H9 (cell line): ENCODE results near the gene TMEM39B. TPM values are rescaled to one million over a fixed set of nuclear protein-coding genes. Genes with fewer than 3 reads are reported as not detected.

Source experiments
- DNase-seq: peaks from one replicate; pipeline ENCODE4 v3.0.0-alpha.2; 2017
- H2AFZ ChIP-seq: one replicate; pipeline ENCODE4 v1.6.1; 2013; ENCODE audit warnings: mild to moderate bottlenecking, low read length, control low read depth, moderate library complexity
- H2AK5ac ChIP-seq: 2 replicates; pipeline ENCODE4 v1.6.1; 2013; ENCODE audit warnings: low read length, control low read depth, mixed read lengths; ENCODE audit not compliant: insufficient read length
- H2BK120ac ChIP-seq: one replicate; pipeline ENCODE4 v1.6.1; 2013; ENCODE audit warnings: low read depth, mild to moderate bottlenecking, low read length, control low read depth, inconsistent platforms; ENCODE audit not compliant: poor library complexity, severe bottlenecking
- H2BK12ac ChIP-seq: 2 replicates; pipeline ENCODE4 v1.6.1; 2013; ENCODE audit warnings: low read length, control low read depth, mixed read lengths, low read depth; ENCODE audit not compliant: insufficient read length
- H2BK15ac ChIP-seq: 2 replicates; pipeline ENCODE4 v1.6.1; 2013; ENCODE audit warnings: low read depth, low read length, control low read depth
- H2BK20ac ChIP-seq: one replicate; pipeline ENCODE4 v1.6.1; 2013; ENCODE audit warnings: low read depth, mild to moderate bottlenecking, low read length, control low read depth, inconsistent platforms; ENCODE audit not compliant: poor library complexity, severe bottlenecking
- H2BK5ac ChIP-seq: 2 replicates; pipeline ENCODE4 v1.6.1; 2013; ENCODE audit warnings: low read length, control low read depth, mixed read lengths; ENCODE audit not compliant: insufficient read length
- H3K14ac ChIP-seq: 2 replicates; pipeline ENCODE4 v1.6.1; 2013; ENCODE audit warnings: low read length, control low read depth; ENCODE audit not compliant: insufficient read depth
- H3K18ac ChIP-seq: 2 replicates; pipeline ENCODE4 v1.6.1; 2013; ENCODE audit warnings: low read depth, mild to moderate bottlenecking, mixed read lengths, low read length, control low read depth; ENCODE audit not compliant: insufficient read length
- H3K23ac ChIP-seq: 2 replicates; pipeline ENCODE4 v1.6.1; 2013; ENCODE audit warnings: low read length, control low read depth, mixed read lengths, low read depth; ENCODE audit not compliant: insufficient read length
- H3K23me2 ChIP-seq: 2 replicates; pipeline ENCODE4 v1.6.1; 2013; ENCODE audit warnings: low read depth, mild to moderate bottlenecking, mixed read lengths, low read length, control low read depth; ENCODE audit not compliant: insufficient read length, poor library complexity, severe bottlenecking
- H3K27ac ChIP-seq: 2 replicates; pipeline ENCODE4 v1.5.1; 2013; ENCODE audit warnings: low read length, control low read depth, mixed read lengths, low read depth; ENCODE audit not compliant: insufficient read length
- H3K27me3 ChIP-seq: 2 replicates; pipeline ENCODE4 v1.6.1; 2013; ENCODE audit warnings: low read length, control low read depth, inconsistent platforms; ENCODE audit not compliant: insufficient read depth
- H3K4ac ChIP-seq: 2 replicates; pipeline ENCODE4 v1.6.1; 2013; ENCODE audit warnings: low read depth, mild to moderate bottlenecking, control low read depth, inconsistent platforms, low read length, moderate library complexity
- H3K4me1 ChIP-seq: 2 replicates; pipeline ENCODE4 v1.6.1; 2013; ENCODE audit warnings: low read length, control low read depth, inconsistent platforms; ENCODE audit not compliant: insufficient read depth
- H3K4me2 ChIP-seq: 2 replicates; pipeline ENCODE4 v1.6.1; 2013; ENCODE audit warnings: low read length, control low read depth, mixed read lengths; ENCODE audit not compliant: insufficient read length, insufficient read depth
- H3K56ac ChIP-seq: 2 replicates; pipeline ENCODE4 v1.6.1; 2013; ENCODE audit warnings: low read depth, mild to moderate bottlenecking, mixed read lengths, low read length, control low read depth; ENCODE audit not compliant: insufficient read length
- H3K79me1 ChIP-seq: 2 replicates; pipeline ENCODE4 v1.6.1; 2013; ENCODE audit warnings: low read depth, mild to moderate bottlenecking, moderate library complexity, low read length, control low read depth, inconsistent platforms; ENCODE audit not compliant: insufficient read depth, poor library complexity, severe bottlenecking
- H3K79me2 ChIP-seq: 2 replicates; pipeline ENCODE4 v1.6.1; 2013; ENCODE audit warnings: low read length, control low read depth, inconsistent platforms; ENCODE audit not compliant: insufficient read depth
- H3K9ac ChIP-seq: 2 replicates; pipeline ENCODE4 v1.6.1; 2013; ENCODE audit warnings: low read length, control low read depth, mixed read lengths; ENCODE audit not compliant: insufficient read length; ENCODE audit errors: extremely low read depth
- H3K9me3 ChIP-seq: one replicate; pipeline ENCODE4 v1.6.1; 2013; ENCODE audit warnings: low read depth, low read length, inconsistent platforms; ENCODE audit not compliant: control insufficient read depth
- H3T11ph ChIP-seq: one replicate; pipeline ENCODE4 v1.6.1; 2013; ENCODE audit warnings: mild to moderate bottlenecking, low read length, control low read depth, inconsistent platforms
- H4K20me1 ChIP-seq: one replicate; pipeline ENCODE4 v1.6.1; 2013; ENCODE audit not compliant: control insufficient read depth, insufficient read length, insufficient read depth
- H4K5ac ChIP-seq: 2 replicates; pipeline ENCODE4 v1.6.1; 2013; ENCODE audit warnings: low read depth, mild to moderate bottlenecking, mixed read lengths, low read length, control low read depth; ENCODE audit not compliant: insufficient read length
- H4K8ac ChIP-seq: replicated peaks from 2 replicates; pipeline ENCODE4 v1.6.1; 2013; ENCODE audit warnings: low read length, control low read depth, mixed read lengths, low read depth; ENCODE audit not compliant: insufficient read length
- H4K91ac ChIP-seq: 2 replicates; pipeline ENCODE4 v1.6.1; 2013; ENCODE audit warnings: low read depth, mild to moderate bottlenecking, moderate library complexity, mixed read lengths, low read length, control low read depth; ENCODE audit not compliant: insufficient read length
- H3K27ac Mint-ChIP-seq, 3 experiments: 2 replicates in 2 of 3; 3 replicates in 1 of 3; pipeline ENCODE4 v1.8.0; 2020 to 2021; ENCODE audit warnings: mixed read lengths in 3 of 3, mild to moderate bottlenecking in 1 of 3, moderate library complexity in 1 of 3
- H3K27me3 Mint-ChIP-seq: 2 replicates; pipeline ENCODE4 v1.8.0; 2021; ENCODE audit warnings: low read depth, mild to moderate bottlenecking, moderate library complexity, mixed read lengths
- H3K36me3 Mint-ChIP-seq, 3 experiments: 2 replicates in 2 of 3; 3 replicates in 1 of 3; pipeline ENCODE4 v1.8.0; 2020 to 2021; ENCODE audit warnings: low read depth in 3 of 3, mixed read lengths in 3 of 3; ENCODE audit not compliant: insufficient read depth in 1 of 3
- H3K4me1 Mint-ChIP-seq, 2 experiments: 2 replicates each; pipeline ENCODE4 v1.8.0; 2020; ENCODE audit warnings: mixed read lengths in 2 of 2
- H3K4me3 Mint-ChIP-seq, 2 experiments: 2 replicates in 1 of 2; 3 replicates in 1 of 2; pipeline ENCODE4 v1.8.0; 2020 to 2021; ENCODE audit warnings: mild to moderate bottlenecking in 2 of 2, mixed read lengths in 2 of 2, moderate library complexity in 1 of 2
- H3K9me3 Mint-ChIP-seq, 2 experiments: 2 replicates in 1 of 2; 3 replicates in 1 of 2; pipeline ENCODE4 v1.8.0; 2020; ENCODE audit warnings: mild to moderate bottlenecking in 2 of 2, mixed read lengths in 2 of 2, moderate library complexity in 1 of 2
- CTCF ChIP-seq: fragments of 200-600 bp; sonication (generic); conservative IDR thresholded peaks from 3 replicates; pipeline ENCODE4 v1.8.0; 2021; ENCODE audit warnings: antibody characterized with exemption, mild to moderate bottlenecking
- WGBS: extraction: QIAGEN DNeasy Blood & Tissue Kit; methylation state at CpG from one replicate; pipeline ENCODE4 v1.1.7; 2013; ENCODE audit warnings: missing lambda C conversion rate, low lambda C conversion rate, mixed read lengths; ENCODE audit not compliant: insufficient read length; ENCODE audit errors: extremely low coverage; 5-methylcytosine and 5-hydroxymethylcytosine counted together
- long read RNA-seq: library from polyadenylated mRNA; unstranded; transcript quantifications from one replicate; pipeline ENCODE4 v2.0.0, GENCODE V29; 2020
- total RNA-seq: library from RNA; stranded (reverse); gene quantifications from 2 replicates; pipeline ENCODE4 v1.2.1, GENCODE V29; 2021

TMEM39B gene
- 25.0 and 27.4 TPM in 2 replicates for total RNA-seq
- long read RNA-seq, transcript TMEM39B-201 (9 exons, 1,813 nt): minor isoform, 28 of 105 reads
- long read RNA-seq, transcript TMEM39B-203 (7 exons, 1,538 nt): major isoform, 34 of 105 reads
- long read RNA-seq, partial matches to known transcripts: 14 of 105 reads
- long read RNA-seq, other reads (novel, unspliced or antisense): 29 of 105 reads

DNA sequence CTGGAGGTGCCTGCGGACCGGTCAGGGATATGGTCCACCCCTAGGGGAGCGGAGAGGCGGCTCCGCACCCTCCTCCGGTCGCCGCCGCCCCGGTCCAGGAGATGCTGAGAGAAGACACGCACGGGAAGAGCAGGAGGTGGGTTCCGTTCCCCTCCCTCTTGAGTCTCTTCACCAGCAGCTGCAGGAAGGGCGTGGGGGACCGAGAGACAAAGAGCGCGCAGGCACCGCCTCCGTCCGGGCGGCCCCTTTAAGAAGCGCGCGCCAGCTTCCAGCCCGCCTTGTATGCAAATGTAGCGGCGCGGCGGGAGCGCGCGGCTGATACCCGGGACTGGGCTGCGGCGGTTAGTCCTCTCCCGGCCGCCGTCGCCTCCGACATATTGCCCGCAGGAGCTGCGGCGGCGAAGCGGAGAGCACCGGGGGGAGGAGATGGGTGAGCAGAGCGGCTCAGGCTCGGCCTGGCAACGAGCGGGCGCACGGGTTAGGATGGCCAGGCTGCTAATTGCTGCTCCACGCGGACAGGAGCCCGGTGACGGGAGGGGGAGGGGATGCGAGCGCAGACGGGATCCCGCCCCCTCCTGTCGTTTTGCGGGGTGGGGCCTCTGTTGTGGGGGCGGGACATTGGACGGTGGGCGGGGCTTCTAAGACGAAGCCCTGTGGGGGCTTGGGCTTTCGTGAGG, at the start of gene TMEM39B:
Gene TMEM39B (plus strand): TSS at position 318 of the 677 bp plus-strand sequence. CDS start 109 bp downstream, at position 427.
- Histone ChIP-seq H3K14ac (peak within 1 kb of the TSS; percentile 92), H2BK20ac (no peak within 1 kb of the TSS), H3K4me1 (peaks cover 4% of the 10 kb centered on the region; the same call in 1 of the 2 replicates), H2BK120ac (no peak within 1 kb of the TSS), H3K4ac (no peak within 1 kb of the TSS), H3K56ac (no peak within 1 kb of the TSS), H2BK15ac (no peak within 1 kb of the TSS), H4K8ac (peak within 1 kb of the TSS; percentile 5), H3K4me2 (peak within 1 kb of the TSS; percentile 84), H3K27me3 (no peaks in the 10 kb centered on the region), H2BK12ac (no peak within 1 kb of the TSS), H4K91ac (no peak within 1 kb of the TSS), H3K79me2 (no peaks in the 10 kb centered on the region; the same call in 1 of the 2 replicates), H3K79me1 (no peaks in the 10 kb centered on the region), H4K5ac (peak within 1 kb of the TSS; percentile 14), H3K27ac (peak within 1 kb of the TSS; percentile 33), H3K23me2 (peaks cover 9% of the 10 kb centered on the region), H3T11ph (no peak within 1 kb of the TSS), H2BK5ac (no peak within 1 kb of the TSS), H2AFZ (no peak within 1 kb of the TSS), H3K23ac (no peak within 1 kb of the TSS), H3K18ac (peak within 1 kb of the TSS; percentile 89), H4K20me1 (no peaks in the 10 kb centered on the region), H3K9me3 (no peaks in the 10 kb centered on the region), H3K9ac (peak within 1 kb of the TSS; percentile 83), H2AK5ac (no peak within 1 kb of the TSS)
- peak; percentile 97 for DNase-seq
- no CpG with 5 or more reads among the region's 67 CpGs for WGBS
- Mint-ChIP-seq H3K36me3 (peaks cover 14 to 32% (median 23%) of the 10 kb centered on the region in 3 experiments), H3K27ac (peak within 1 kb of the TSS; percentile 86 to 98 (median 98)), H3K27me3 (peaks cover 11% of the 10 kb centered on the region), H3K4me3 (peak within 1 kb of the TSS; percentile 86 to 92), H3K9me3 (no peaks in the 10 kb centered on the region), H3K4me1 (peaks cover 22 to 29% of the 10 kb centered on the region in 2 experiments)
- TF ChIP-seq CTCF: no peak
